ENCODE measurements around the gene MYO3B.

The MYO3B gene

DNA sequence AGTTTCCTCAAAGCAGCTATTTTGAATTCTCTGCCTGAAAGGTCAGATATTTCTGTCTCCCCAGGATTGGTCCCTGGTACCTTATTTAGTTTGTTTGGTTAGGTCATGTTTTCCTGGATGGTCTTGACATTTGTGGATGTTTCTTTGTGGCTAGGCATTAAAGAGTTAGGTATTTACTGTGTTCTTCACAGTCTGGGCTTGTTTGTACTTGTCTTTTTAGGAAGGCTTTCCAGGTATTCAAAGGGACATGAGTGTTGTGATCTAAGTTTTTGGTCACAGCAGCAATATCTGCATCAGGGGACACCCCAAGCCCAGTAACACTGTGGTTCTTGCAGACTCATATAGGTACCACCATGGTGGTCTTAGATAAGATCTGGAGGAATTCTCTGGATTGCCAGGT is 11.8 kb downstream of the MYO3B start:
- Histone ChIP-seq H3K79me2 (ENCODE audit: insufficient read depth, low read length) (no peaks in the 10 kb centered on the region), H3F3A (ENCODE audit: insufficient read depth) (no peaks in the 10 kb centered on the region), H3K4me3 (ENCODE audit: insufficient read depth, low read length, poor library complexity, severe bottlenecking) (no peak overlapping the region), H2AFZ (ENCODE audit: low read depth, low read length, severe bottlenecking) (no peak overlapping the region), H3K36me3 (ENCODE audit: low read length) (no peaks in the 10 kb centered on the region; the same call in 1 of the 2 replicates), H3K9me3 (ENCODE audit: insufficient read depth, low read length) (peaks cover 4% of the 10 kb centered on the region; the same call in 1 of the 2 replicates), H3K4me2 (ENCODE audit: low read depth, low read length, poor library complexity, severe bottlenecking) (no peak overlapping the region), H4K20me1 (ENCODE audit: low read depth, low read length) (no peaks in the 10 kb centered on the region), H3K9ac (ENCODE audit: low read length) (no peak overlapping the region), H3K27ac (ENCODE audit: low read depth, low read length) (no peak overlapping the region), H3K27me3 (ENCODE audit: low read length) (no peaks in the 10 kb centered on the region), H3K9me2 (replicated peaks; ENCODE audit: insufficient read depth, low read length) (no peaks in the 10 kb centered on the region)
- TF ChIP-seq, protein P1, sequence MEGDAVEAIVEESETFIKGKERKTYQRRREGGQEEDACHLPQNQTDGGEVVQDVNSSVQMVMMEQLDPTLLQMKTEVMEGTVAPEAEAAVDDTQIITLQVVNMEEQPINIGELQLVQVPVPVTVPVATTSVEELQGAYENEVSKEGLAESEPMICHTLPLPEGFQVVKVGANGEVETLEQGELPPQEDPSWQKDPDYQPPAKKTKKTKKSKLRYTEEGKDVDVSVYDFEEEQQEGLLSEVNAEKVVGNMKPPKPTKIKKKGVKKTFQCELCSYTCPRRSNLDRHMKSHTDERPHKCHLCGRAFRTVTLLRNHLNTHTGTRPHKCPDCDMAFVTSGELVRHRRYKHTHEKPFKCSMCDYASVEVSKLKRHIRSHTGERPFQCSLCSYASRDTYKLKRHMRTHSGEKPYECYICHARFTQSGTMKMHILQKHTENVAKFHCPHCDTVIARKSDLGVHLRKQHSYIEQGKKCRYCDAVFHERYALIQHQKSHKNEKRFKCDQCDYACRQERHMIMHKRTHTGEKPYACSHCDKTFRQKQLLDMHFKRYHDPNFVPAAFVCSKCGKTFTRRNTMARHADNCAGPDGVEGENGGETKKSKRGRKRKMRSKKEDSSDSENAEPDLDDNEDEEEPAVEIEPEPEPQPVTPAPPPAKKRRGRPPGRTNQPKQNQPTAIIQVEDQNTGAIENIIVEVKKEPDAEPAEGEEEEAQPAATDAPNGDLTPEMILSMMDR (IDR thresholded peaks at IDR 0.05; ENCODE audit: insufficient read depth, low read length, poor library complexity, severe bottlenecking) = no peak
- no peak for TF ChIP-seq EZH2phosphoT487 (conservative IDR thresholded peaks at IDR 0.05; ENCODE audit: low read length)

DNA sequence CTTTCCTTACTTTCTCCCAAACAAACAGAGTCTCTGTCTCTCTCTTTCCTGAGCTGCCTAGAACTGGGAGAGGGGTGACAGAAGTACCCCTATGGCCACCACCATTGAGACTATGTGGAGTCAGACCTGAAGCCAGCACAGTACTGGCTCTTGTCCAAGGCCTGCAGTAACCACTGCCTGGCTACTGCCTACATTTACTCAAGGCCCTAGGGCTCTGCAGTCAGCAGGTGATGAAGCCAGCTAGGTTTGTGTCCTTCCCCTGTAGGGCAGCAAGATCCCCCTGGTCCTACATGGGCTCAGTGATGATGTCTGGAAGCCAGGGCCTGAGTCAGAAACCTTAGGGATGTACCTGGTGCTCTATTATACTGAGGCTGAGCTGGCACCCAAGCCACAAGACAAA is 12.2 kb downstream of the MYO3B start:
- TF ChIP-seq EZH2phosphoT487 (conservative IDR thresholded peaks at IDR 0.05; ENCODE audit: low read length) = no peak

DNA sequence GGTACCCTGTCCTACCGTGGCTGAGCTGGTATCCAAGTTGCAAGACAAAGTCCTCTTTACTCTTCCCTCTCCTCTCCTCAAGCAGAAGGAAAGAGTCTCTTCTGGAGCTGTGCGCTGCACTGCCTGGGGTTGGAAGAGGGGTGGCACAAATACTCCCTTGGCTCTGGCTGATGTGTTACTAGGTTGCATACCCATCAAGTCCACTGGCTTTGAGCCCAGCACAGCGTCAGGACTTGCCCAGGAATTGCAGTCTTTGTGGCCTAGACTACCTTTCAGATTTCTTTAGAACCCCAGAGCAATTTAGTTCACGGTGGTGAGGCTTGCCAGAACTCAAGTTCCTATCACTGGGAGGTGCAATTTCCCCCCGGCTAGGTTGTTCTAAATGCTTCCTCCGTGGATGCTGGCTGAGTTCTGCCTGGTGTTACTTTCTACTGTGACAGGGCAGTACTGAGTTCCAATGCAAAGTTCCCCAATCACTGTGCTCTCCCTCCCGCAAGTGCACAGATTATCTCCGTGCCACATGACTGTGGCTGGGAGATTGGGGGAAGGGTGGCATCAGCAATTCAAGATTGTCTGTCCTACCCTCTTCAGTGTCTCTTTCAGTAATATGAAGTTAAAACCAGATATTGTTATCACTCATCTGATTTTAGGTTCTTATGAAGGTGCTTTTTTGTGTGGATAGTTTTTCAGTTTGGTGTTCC is 13.4 kb downstream of the MYO3B start:
- Histone ChIP-seq H3K36me3 (ENCODE audit: low read length) (no peaks in the 10 kb centered on the region; the same call in 1 of the 2 replicates), H3K79me2 (ENCODE audit: insufficient read depth, low read length) (no peaks in the 10 kb centered on the region), H3K9me2 (replicated peaks; ENCODE audit: insufficient read depth, low read length) (no peaks in the 10 kb centered on the region), H3K27ac (ENCODE audit: low read depth, low read length) (no peak overlapping the region), H2AFZ (ENCODE audit: low read depth, low read length, severe bottlenecking) (no peak overlapping the region), H3K9ac (ENCODE audit: low read length) (no peak overlapping the region), H3K4me2 (ENCODE audit: low read depth, low read length, poor library complexity, severe bottlenecking) (no peak overlapping the region), H3K27me3 (ENCODE audit: low read length) (no peaks in the 10 kb centered on the region), H3K4me3 (ENCODE audit: insufficient read depth, low read length, poor library complexity, severe bottlenecking) (no peak overlapping the region), H4K20me1 (ENCODE audit: low read depth, low read length) (no peaks in the 10 kb centered on the region), H3K9me3 (ENCODE audit: insufficient read depth, low read length) (peaks cover 4% of the 10 kb centered on the region; the same call in 1 of the 2 replicates), H3F3A (ENCODE audit: insufficient read depth) (no peaks in the 10 kb centered on the region)
- no peak for TF ChIP-seq EZH2phosphoT487 (conservative IDR thresholded peaks at IDR 0.05; ENCODE audit: low read length)
- TF ChIP-seq, protein P1 (IDR thresholded peaks at IDR 0.05; ENCODE audit: insufficient read depth, low read length, poor library complexity, severe bottlenecking) = no peak

More for the DNA sequence above, 12.2 kb downstream of the MYO3B start:
- H3K36me3 ChIP-seq (ENCODE audit: low read length) = no peaks in the 10 kb centered on the region; the same call in 1 of the 2 replicates
- no peak overlapping the region for H2AFZ ChIP-seq (ENCODE audit: low read depth, low read length, severe bottlenecking)
- no peaks in the 10 kb centered on the region for H3K79me2 ChIP-seq (ENCODE audit: insufficient read depth, low read length)
- H3K4me3 ChIP-seq (ENCODE audit: insufficient read depth, low read length, poor library complexity, severe bottlenecking) = no peak overlapping the region
- no peaks in the 10 kb centered on the region for H3F3A ChIP-seq (ENCODE audit: insufficient read depth)
- H4K20me1 ChIP-seq (ENCODE audit: low read depth, low read length) = no peaks in the 10 kb centered on the region
- no peaks in the 10 kb centered on the region for H3K9me2 ChIP-seq (replicated peaks; ENCODE audit: insufficient read depth, low read length)
- H3K9me3 ChIP-seq (ENCODE audit: insufficient read depth, low read length) = peaks cover 4% of the 10 kb centered on the region; the same call in 1 of the 2 replicates
- H3K4me2 ChIP-seq (ENCODE audit: low read depth, low read length, poor library complexity, severe bottlenecking) = no peak overlapping the region
- H3K27ac ChIP-seq (ENCODE audit: low read depth, low read length) = no peak overlapping the region
- no peaks in the 10 kb centered on the region for H3K27me3 ChIP-seq (ENCODE audit: low read length)
- no peak overlapping the region for H3K9ac ChIP-seq (ENCODE audit: low read length)

DNA sequence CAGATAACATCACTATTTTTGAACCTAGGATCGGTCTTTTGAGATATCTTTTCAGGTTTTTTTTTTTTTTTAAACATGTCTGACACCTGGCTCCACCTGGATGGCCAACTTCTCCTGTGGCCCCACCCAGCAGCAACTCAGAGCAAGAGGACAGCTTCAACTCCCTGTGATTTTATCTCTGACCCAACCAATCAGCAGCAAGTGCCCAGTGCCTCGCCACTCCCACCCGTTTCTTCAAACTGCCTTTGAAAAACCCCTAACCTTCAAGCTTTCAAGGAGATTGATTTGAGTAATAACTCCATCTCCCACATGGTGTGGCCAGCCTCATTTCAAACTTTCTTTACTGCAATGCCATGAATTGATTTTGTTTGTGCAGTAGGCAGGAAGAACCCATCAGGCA is 19.0 kb downstream of the MYO3B start:
- H4K20me1 ChIP-seq (ENCODE audit: low read depth, low read length) = no peaks in the 10 kb centered on the region
- H2AFZ ChIP-seq (ENCODE audit: low read depth, low read length, severe bottlenecking) = no peak overlapping the region
- no peak overlapping the region for H3K9ac ChIP-seq (ENCODE audit: low read length)
- H3K9me2 ChIP-seq (replicated peaks; ENCODE audit: insufficient read depth, low read length) = no peaks in the 10 kb centered on the region
- H3K27me3 ChIP-seq (ENCODE audit: low read length) = no peaks in the 10 kb centered on the region
- H3K9me3 ChIP-seq (ENCODE audit: insufficient read depth, low read length) = no peaks in the 10 kb centered on the region
- TF ChIP-seq, protein P1 (IDR thresholded peaks at IDR 0.05; ENCODE audit: insufficient read depth, low read length, poor library complexity, severe bottlenecking) = no peak
- no peak for TF ChIP-seq EZH2phosphoT487 (conservative IDR thresholded peaks at IDR 0.05; ENCODE audit: low read length)
- H3K4me3 ChIP-seq (ENCODE audit: insufficient read depth, low read length, poor library complexity, severe bottlenecking) = no peak overlapping the region
- no peaks in the 10 kb centered on the region for H3F3A ChIP-seq (ENCODE audit: insufficient read depth)
- no peak overlapping the region for H3K4me2 ChIP-seq (ENCODE audit: low read depth, low read length, poor library complexity, severe bottlenecking)
- no peaks in the 10 kb centered on the region for H3K79me2 ChIP-seq (ENCODE audit: insufficient read depth, low read length)
- H3K27ac ChIP-seq (ENCODE audit: low read depth, low read length) = no peak overlapping the region
- H3K36me3 ChIP-seq (ENCODE audit: low read length) = no peaks in the 10 kb centered on the region; the same call in 1 of the 2 replicates

Measured in SU-DHL-6 (cell line).